Kidney epithelial cell (primary cell): ENCODE measurements around the gene MOCS1. TPM values are rescaled to one million over a fixed set of nuclear protein-coding genes. Genes with fewer than 3 reads are reported as not detected.

Source experiments
- DNase-seq: peaks from one replicate; pipeline ENCODE4 v3.0.0-alpha.2; 2010; ENCODE audit warnings: low read depth
- H3K27me3 ChIP-seq: 2 replicates; pipeline ENCODE4 v1.6.0; 2011; ENCODE audit warnings: low read length; ENCODE audit not compliant: control insufficient read depth, insufficient read depth
- H3K36me3 ChIP-seq: 2 replicates; pipeline ENCODE4 v1.5.1; 2011; ENCODE audit warnings: low read length; ENCODE audit not compliant: control insufficient read depth, insufficient read depth
- H3K4me3 ChIP-seq: 2 replicates; pipeline ENCODE4 v1.5.1; 2011; ENCODE audit warnings: low read depth, mild to moderate bottlenecking, control low read depth, low read length
- CTCF ChIP-seq: IDR thresholded peaks from 2 replicates; pipeline ENCODE4 v1.5.1; 2011; ENCODE audit warnings: mild to moderate bottlenecking, moderate library complexity, low read length, control low read depth, inconsistent platforms; ENCODE audit not compliant: insufficient read depth, poor library complexity, severe bottlenecking
- total RNA-seq: library from RNA; depleted of rRNA; stranded (reverse); fragments of >200 nt; gene quantifications from 2 replicates; pipeline ENCODE4 v1.2.3, GENCODE V29; 2015

Gene MOCS1
- total RNA-seq, 1 donor from 2014 or later = 15.0 TPM

- Histone ChIP-seq H3K4me3 (no peak overlapping the region), H3K27me3 (no peaks in the 10 kb centered on the region), H3K36me3 (no peaks in the 10 kb centered on the region)
- no peak for DNase-seq
- TF ChIP-seq CTCF = no peak
These were observed 11.4 kb downstream of the MOCS1 start for GRCh38 chr6:39922821-39923220.

- Histone ChIP-seq H3K27me3 (no peaks in the 10 kb centered on the region), H3K36me3 (no peaks in the 10 kb centered on the region), H3K4me3 (no peak overlapping the region)
- TF ChIP-seq CTCF = no peak
- DNase-seq = no peak
These were observed 14.1 kb downstream of the MOCS1 start for GRCh38 chr6:39920157-39920556.

GRCh38 chr6:39918831-39919230 lies 15.4 kb downstream of the MOCS1 start:
- DNase-seq = no peak
- TF ChIP-seq CTCF = no peak
- H3K27me3 ChIP-seq = no peaks in the 10 kb centered on the region
- no peaks in the 10 kb centered on the region for H3K36me3 ChIP-seq
- H3K4me3 ChIP-seq = no peak overlapping the region

- no peak for DNase-seq
- Histone ChIP-seq H3K4me3 (no peak overlapping the region), H3K36me3 (no peaks in the 10 kb centered on the region), H3K27me3 (no peaks in the 10 kb centered on the region)
- TF ChIP-seq CTCF = no peak
These were observed 16.3 kb downstream of the MOCS1 start for GRCh38 chr6:39917981-39918380.

GRCh38 chr6:39917329-39917728 lies 16.9 kb downstream of the MOCS1 start:
- no peaks in the 10 kb centered on the region for H3K27me3 ChIP-seq
- DNase-seq = no peak
- H3K4me3 ChIP-seq = no peak overlapping the region
- H3K36me3 ChIP-seq = no peaks in the 10 kb centered on the region
- no peak for TF ChIP-seq CTCF

GRCh38 chr6:39915866-39916265 lies 18.4 kb downstream of the MOCS1 start:
- no peaks in the 10 kb centered on the region for H3K36me3 ChIP-seq
- no peak overlapping the region for H3K4me3 ChIP-seq
- no peak for DNase-seq
- TF ChIP-seq CTCF = no peak
- no peaks in the 10 kb centered on the region for H3K27me3 ChIP-seq
